Transverse colon (tissue), 4 donors: ENCODE measurements around the gene PDE9A. TPM values are rescaled to one million over a fixed set of nuclear protein-coding genes. Genes with fewer than 3 reads are reported as not detected.
A peak's percentile ranks its signal among the peaks of the same experiment; 100 is the strongest.

Experiments
- DNase-seq: peaks from one replicate; pipeline ENCODE4 v3.0.0-alpha.2; 2019
- H3K27ac ChIP-seq, 4 donors: fragments of 200-600 bp; sonication (generic); 2 replicates each; pipeline ENCODE4 v1.5.1; 2016 to 2018; ENCODE audit warnings: inconsistent platforms in 4 of 4
- H3K27me3 ChIP-seq: fragments of 200-600 bp; sonication (generic); 2 replicates; pipeline ENCODE4 v1.5.1; 2017; ENCODE audit warnings: inconsistent platforms
- H3K36me3 ChIP-seq, 4 donors: fragments of 200-600 bp; sonication (generic); 2 replicates each; pipeline ENCODE4 v1.5.1; 2017 to 2019; ENCODE audit warnings: inconsistent platforms in 4 of 4
- H3K4me1 ChIP-seq, 4 donors: fragments of 200-600 bp; sonication (generic); 2 replicates each; pipeline ENCODE4 v1.5.1; 2017 to 2020; ENCODE audit warnings: inconsistent platforms in 4 of 4
- H3K4me3 ChIP-seq, 4 donors: fragments of 200-600 bp; sonication (generic); 1 replicate in 1 of 4; 2 replicates in 3 of 4; pipeline versions ENCODE4 v1.5.1 to v1.6.1; 2017 to 2019; ENCODE audit warnings: inconsistent platforms in 4 of 4
- H3K9me3 ChIP-seq, 2 donors: fragments of 200-600 bp; sonication (generic); 2 replicates each; pipeline ENCODE4 v1.5.1; 2017 to 2019; ENCODE audit warnings: inconsistent platforms in 2 of 2
- CTCF ChIP-seq, 5 experiments: fragments of 200-600 bp in 3 of 5; fragments of 450-650 bp in 2 of 5; sonication (generic) in 3 of 5; IDR thresholded peaks; 1 replicate in 2 of 5; 2 replicates in 3 of 5; pipeline ENCODE4 v1.5.1; 2016 to 2017; ENCODE audit warnings: antibody characterized with exemption in 5 of 5, inconsistent platforms in 3 of 5, mild to moderate bottlenecking in 2 of 5, moderate library complexity in 1 of 5
- EP300 ChIP-seq: sonication (generic); formaldehyde crosslinking; IDR thresholded peaks from one replicate; pipeline ENCODE4 v1.6.1; 2017; ENCODE audit warnings: antibody characterized with exemption, low read depth
- POLR2A ChIP-seq: fragments of 450-650 bp; IDR thresholded peaks from one replicate; pipeline ENCODE4 v1.6.1; 2016; ENCODE audit warnings: antibody characterized with exemption, mild to moderate bottlenecking, moderate library complexity
- POLR2AphosphoS5 ChIP-seq, 3 donors: sonication (generic); formaldehyde crosslinking; IDR thresholded peaks; one replicate each; pipeline ENCODE4 v1.6.1; 2016; ENCODE audit warnings: antibody characterized with exemption in 3 of 3
- WGBS, 2 donors: methylation state at CpG; one replicate each; pipeline ENCODE4 v1.1.5; 2018; ENCODE audit warnings: low coverage in 1 of 2; 5-methylcytosine and 5-hydroxymethylcytosine counted together
- in situ Hi-C, 4 donors: fragments of 200-750 bp; cut with MboI; loops; one replicate each; pipeline versions ENCODE4 v1.15.0 to v1.15.1; 2017; ENCODE audit warnings: low sequenced_read_pairs in 3 of 4, low pct_ligation_motif_present in 1 of 4, low pct_unique_long_range_greater_than_20kb in 1 of 4
- intact Hi-C: fragments of 100-400 bp; cut with DNase I; formaldehyde crosslinking; loops from one replicate; pipeline ENCODE4 v1.15.1; 2023; ENCODE audit warnings: low total_unique reads
- total RNA-seq, 4 donors: library from RNA; depleted of rRNA; stranded (reverse); fragments of >200 nt; gene quantifications; one replicate each; pipeline ENCODE4 v1.1.0, GENCODE V29; 2016

PDE9A gene
- total RNA-seq, 4 donors from 2014 or later, result 65.7 to 673 (median 364) TPM

DNA sequence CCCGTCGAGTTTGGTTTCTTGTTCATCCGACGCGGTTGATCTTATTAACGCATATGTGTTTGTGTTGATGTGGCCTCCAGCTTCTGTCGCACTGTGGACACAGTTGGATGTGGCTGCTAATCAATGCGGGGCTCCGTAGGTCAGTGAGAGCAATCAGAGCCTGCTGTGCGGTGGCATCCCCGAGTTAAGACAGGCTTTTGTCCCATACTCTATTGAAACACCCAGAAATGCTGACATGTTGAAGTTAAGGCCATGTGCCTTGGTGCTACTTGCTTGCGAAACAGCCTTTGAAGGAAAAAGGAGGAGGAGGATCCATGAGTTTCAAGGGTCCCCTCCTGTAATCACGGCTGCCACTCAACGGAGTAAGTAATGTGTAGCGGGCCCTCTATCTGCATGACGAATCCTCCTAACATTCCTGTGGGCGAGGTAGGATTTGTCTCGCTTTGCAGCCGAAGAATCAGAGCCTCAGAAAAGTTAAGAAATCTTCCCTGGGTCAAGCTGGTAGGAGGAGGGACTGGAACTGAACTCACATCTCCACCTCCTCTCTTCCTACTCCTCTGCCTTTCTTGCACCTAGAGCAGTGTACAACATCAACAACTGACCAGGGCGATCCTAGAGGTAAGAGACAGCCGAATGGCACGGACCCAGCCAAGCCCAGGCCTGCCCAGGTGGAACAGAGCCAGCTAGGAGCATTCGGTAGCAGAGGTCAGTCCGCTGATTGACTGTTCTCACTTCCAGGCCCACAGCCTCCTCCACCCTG lies 19.5 kb downstream of the PDE9A start:
- TF ChIP-seq POLR2A (no peak), POLR2AphosphoS5 (IDR thresholded peaks at IDR 0.05) (no peak), CTCF (IDR thresholded peaks at IDR 0.05) (no peak), EP300 (no peak)
- in situ Hi-C loops, result no loop called here
- WGBS, 2 donors, result 90 to 93% methylated on average over 8 to 24 of the region's 24 CpGs
- H3K27ac ChIP-seq, result peak overlapping the region in 3 of 4 donors; percentile 18 to 76 (median 19)
- peaks cover 0 to 31% (median 11%) of the 10 kb centered on the region in 4 donors for H3K4me1 ChIP-seq
- no peaks in the 10 kb centered on the region for H3K27me3 ChIP-seq
- no peak for DNase-seq
- no peaks in the 10 kb centered on the region for H3K9me3 ChIP-seq
- intact Hi-C loops, result loop anchor here (5.0 kb wide), 1 partner anchor 54 kb away; no protein-coding TSS in a partner anchor
- no peak overlapping the region for H3K4me3 ChIP-seq
- no peaks in the 10 kb centered on the region for H3K36me3 ChIP-seq

GRCh38 chr21:42673633-42674328 lies 20.4 kb downstream of the PDE9A start:
- TF ChIP-seq CTCF (IDR thresholded peaks at IDR 0.05), result no peak
- no peak for TF ChIP-seq EP300
- no peak for TF ChIP-seq POLR2AphosphoS5 (IDR thresholded peaks at IDR 0.05)
- no peak for TF ChIP-seq POLR2A
- Histone ChIP-seq H3K27me3 (no peaks in the 10 kb centered on the region), H3K9me3 (no peaks in the 10 kb centered on the region), H3K27ac (peak overlapping the region; percentile 32 to 76 (median 50)), H3K36me3 (no peaks in the 10 kb centered on the region), H3K4me1 (peaks cover 0 to 26% (median 9%) of the 10 kb centered on the region in 4 donors), H3K4me3 (no peak overlapping the region)
- DNase-seq, result no peak
- intact Hi-C loops, result loop anchor here (5.0 kb wide), 1 partner anchor 54 kb away; no protein-coding TSS in a partner anchor
- WGBS, 2 donors, result 87 to 89% methylated on average over 5 to 23 of the region's 23 CpGs
- in situ Hi-C loops, result no loop called here

DNA sequence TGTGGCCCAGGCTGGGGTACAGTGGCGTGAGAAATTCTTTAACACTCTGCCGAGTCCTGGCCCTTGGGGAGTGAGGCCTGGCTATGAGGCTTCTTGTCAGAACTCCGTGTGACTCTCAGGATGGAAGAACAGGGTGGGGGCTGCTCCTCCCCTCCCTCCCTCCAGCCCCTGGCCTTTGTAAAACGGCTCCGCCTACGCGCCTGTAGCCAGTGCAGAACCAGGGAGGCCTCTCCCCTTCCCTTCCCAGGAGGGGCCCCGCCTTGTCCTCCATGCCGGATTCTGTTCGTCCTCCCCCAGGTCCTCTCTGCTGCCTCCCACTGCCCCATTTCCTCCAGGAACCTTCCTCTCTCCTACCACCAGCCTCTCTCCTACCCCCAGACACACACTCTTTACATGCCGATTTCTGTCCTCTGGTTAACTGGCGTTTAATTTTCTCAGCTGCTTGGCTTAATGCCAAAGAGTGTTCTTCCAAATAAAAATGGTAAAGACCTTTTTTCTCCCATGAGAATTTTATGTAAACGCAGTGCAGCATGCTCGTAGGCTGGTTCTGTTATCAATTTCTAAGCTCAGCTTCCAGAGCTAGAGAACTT lies 21.0 kb downstream of the PDE9A start:
- Histone ChIP-seq H3K4me3 (peak overlapping the region in 1 of 4 donors; percentile 5), H3K9me3 (no peaks in the 10 kb centered on the region), H3K36me3 (no peaks in the 10 kb centered on the region), H3K4me1 (peaks cover 0 to 24% (median 9%) of the 10 kb centered on the region in 4 donors), H3K27ac (peak overlapping the region; percentile 32 to 76 (median 50)), H3K27me3 (no peaks in the 10 kb centered on the region)
- in situ Hi-C loops, result no loop called here
- TF ChIP-seq POLR2AphosphoS5 (IDR thresholded peaks at IDR 0.05), result peak in 2 of 3 donors; percentile 8 to 19
- TF ChIP-seq POLR2A, result no peak
- TF ChIP-seq EP300, result no peak
- intact Hi-C loops, result loop anchor here (5.0 kb wide), 1 partner anchor 53 kb away; no protein-coding TSS in a partner anchor
- 47 to 58% methylated on average over 11 to 14 of the region's 14 CpGs for WGBS, 2 donors
- DNase-seq, result peak; percentile 44

GRCh38 chr21:42675403-42675802 lies 22.0 kb downstream of the PDE9A start:
- DNase-seq, result no peak
- in situ Hi-C loops (no loop called here), intact Hi-C loops (no loop called here)
- Histone ChIP-seq H3K27ac (peak overlapping the region in 1 of 4 donors; percentile 76), H3K4me3 (no peak overlapping the region), H3K36me3 (no peaks in the 10 kb centered on the region), H3K4me1 (peaks cover 0 to 24% (median 9%) of the 10 kb centered on the region in 4 donors), H3K9me3 (no peaks in the 10 kb centered on the region), H3K27me3 (no peaks in the 10 kb centered on the region)
- TF ChIP-seq POLR2AphosphoS5 (IDR thresholded peaks at IDR 0.05), result no peak
- no peak for TF ChIP-seq POLR2A
- TF ChIP-seq CTCF (IDR thresholded peaks at IDR 0.05), result no peak
- no peak for TF ChIP-seq EP300
- WGBS, 2 donors, result 58 to 93% methylated on average over 3 to 15 of the region's 15 CpGs
